ENCODE data around the gene NINL. TPM values are rescaled to one million over a fixed set of nuclear protein-coding genes. Genes with fewer than 3 reads are reported as not detected.

The NINL gene
- total and polyA plus RNA-seq, 2 of the 4 experiments (the other 2 are of a cell fraction) = 3.0 to 10.4 TPM

DNA sequence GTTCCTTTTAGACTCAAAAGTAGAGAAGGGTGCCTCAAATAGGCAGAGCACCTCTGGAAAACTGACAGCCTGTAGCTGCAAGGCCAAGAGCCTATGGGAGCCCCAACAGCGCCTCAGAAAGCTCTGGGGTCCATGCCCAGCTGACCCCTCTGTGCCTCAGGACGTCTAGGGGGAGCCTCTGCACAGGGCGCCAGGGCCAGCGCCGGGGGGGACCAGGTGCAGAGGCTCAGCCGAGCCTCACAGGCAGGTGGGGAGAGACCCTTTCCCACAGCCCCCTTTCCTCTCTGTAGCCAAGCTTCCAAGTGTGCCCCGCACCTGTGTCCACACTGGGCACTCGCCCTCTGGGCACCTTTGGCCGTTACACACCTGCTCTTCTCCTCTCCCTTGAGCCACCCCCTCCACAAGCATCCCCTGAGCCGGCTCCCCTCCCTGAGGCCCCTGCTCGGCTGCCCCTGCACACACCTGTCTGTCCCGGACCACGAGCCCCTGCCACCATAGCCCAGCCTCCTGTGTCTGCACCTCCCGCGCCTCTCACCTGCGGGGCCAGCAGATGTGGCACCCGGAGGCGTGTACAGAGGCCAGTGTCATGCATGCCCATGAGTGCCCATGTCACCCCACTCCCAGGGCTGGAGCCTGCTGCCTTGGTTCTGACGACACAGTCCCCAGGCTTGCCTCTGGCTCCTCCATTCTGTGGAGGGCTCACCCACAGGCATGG lies 124.6 kb downstream of the NINL start:
- DNase-seq = no peak
- no peak overlapping the region for H3K4me2 ChIP-seq (ENCODE audit: low read depth, low read length)
- H2BK15ac ChIP-seq (ENCODE audit: low read depth, low read length) = no peak overlapping the region
- TF ChIP-seq, protein P1, sequence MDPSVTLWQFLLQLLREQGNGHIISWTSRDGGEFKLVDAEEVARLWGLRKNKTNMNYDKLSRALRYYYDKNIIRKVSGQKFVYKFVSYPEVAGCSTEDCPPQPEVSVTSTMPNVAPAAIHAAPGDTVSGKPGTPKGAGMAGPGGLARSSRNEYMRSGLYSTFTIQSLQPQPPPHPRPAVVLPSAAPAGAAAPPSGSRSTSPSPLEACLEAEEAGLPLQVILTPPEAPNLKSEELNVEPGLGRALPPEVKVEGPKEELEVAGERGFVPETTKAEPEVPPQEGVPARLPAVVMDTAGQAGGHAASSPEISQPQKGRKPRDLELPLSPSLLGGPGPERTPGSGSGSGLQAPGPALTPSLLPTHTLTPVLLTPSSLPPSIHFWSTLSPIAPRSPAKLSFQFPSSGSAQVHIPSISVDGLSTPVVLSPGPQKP (IDR thresholded peaks at IDR 0.05; ENCODE audit: borderline replicate concordance, low read depth, low read length) = no peak
- TF ChIP-seq BHLHE40 (IDR thresholded peaks at IDR 0.05; ENCODE audit: low read depth, low read length) (no peak), CEBPB (IDR thresholded peaks at IDR 0.05; ENCODE audit: low read depth, low read length) (no peak), RFX5 (IDR thresholded peaks at IDR 0.05; ENCODE audit: low read depth, low read length) (no peak), FOS (IDR thresholded peaks at IDR 0.05; ENCODE audit: low read depth, low read length) (no peak), MAZ (IDR thresholded peaks at IDR 0.05; ENCODE audit: borderline replicate concordance, low read depth, low read length) (no peak), SMC3 (IDR thresholded peaks at IDR 0.05; ENCODE audit: low read depth, low read length) (no peak), CHD1 (IDR thresholded peaks at IDR 0.05; ENCODE audit: low read depth, low read length) (no peak), MAFK (IDR thresholded peaks at IDR 0.05; ENCODE audit: low read depth, low read length) (no peak), POLR2A (IDR thresholded peaks at IDR 0.05; ENCODE audit: low read depth, low read length) (no peak), RAD21 (IDR thresholded peaks at IDR 0.05; ENCODE audit: low read length) (no peak), NFE2L2 (IDR thresholded peaks at IDR 0.05; ENCODE audit: low read depth, low read length) (no peak), RCOR1 (IDR thresholded peaks at IDR 0.05; ENCODE audit: insufficient replicate concordance, low read length) (no peak), MXI1 (IDR thresholded peaks at IDR 0.05; ENCODE audit: borderline replicate concordance, low read depth, low read length) (no peak)
- TF ChIP-seq, protein P2, sequence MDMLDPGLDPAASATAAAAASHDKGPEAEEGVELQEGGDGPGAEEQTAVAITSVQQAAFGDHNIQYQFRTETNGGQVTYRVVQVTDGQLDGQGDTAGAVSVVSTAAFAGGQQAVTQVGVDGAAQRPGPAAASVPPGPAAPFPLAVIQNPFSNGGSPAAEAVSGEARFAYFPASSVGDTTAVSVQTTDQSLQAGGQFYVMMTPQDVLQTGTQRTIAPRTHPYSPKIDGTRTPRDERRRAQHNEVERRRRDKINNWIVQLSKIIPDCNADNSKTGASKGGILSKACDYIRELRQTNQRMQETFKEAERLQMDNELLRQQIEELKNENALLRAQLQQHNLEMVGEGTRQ (IDR thresholded peaks at IDR 0.05; ENCODE audit: low read depth, low read length) = no peak
- TF ChIP-seq, protein P3, sequence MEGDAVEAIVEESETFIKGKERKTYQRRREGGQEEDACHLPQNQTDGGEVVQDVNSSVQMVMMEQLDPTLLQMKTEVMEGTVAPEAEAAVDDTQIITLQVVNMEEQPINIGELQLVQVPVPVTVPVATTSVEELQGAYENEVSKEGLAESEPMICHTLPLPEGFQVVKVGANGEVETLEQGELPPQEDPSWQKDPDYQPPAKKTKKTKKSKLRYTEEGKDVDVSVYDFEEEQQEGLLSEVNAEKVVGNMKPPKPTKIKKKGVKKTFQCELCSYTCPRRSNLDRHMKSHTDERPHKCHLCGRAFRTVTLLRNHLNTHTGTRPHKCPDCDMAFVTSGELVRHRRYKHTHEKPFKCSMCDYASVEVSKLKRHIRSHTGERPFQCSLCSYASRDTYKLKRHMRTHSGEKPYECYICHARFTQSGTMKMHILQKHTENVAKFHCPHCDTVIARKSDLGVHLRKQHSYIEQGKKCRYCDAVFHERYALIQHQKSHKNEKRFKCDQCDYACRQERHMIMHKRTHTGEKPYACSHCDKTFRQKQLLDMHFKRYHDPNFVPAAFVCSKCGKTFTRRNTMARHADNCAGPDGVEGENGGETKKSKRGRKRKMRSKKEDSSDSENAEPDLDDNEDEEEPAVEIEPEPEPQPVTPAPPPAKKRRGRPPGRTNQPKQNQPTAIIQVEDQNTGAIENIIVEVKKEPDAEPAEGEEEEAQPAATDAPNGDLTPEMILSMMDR (conservative IDR thresholded peaks at IDR 0.05; ENCODE audit: low read depth, low read length) = no peak
- WGBS, 2 experiments (ENCODE audit: extremely low coverage in 2 of 2, insufficient read length in 1 of 2) = 92% methylated on average over 7 of the region's 19 CpGs; no CpG with 5 or more reads in 1 of the 2 experiments
- H3K9me3 ChIP-seq (ENCODE audit: control insufficient read depth, insufficient read depth, low read length) = no peaks in the 10 kb centered on the region
- H3K27me3 ChIP-seq (ENCODE audit: control insufficient read depth, insufficient read depth, low read length) = no peaks in the 10 kb centered on the region
- no peak overlapping the region for H2BK120ac ChIP-seq (ENCODE audit: low read depth, low read length)
- H3K4me1 ChIP-seq (ENCODE audit: control insufficient read depth, insufficient read depth, low read length) = no peaks in the 10 kb centered on the region
- no peak overlapping the region for H4K5ac ChIP-seq (ENCODE audit: low read depth, low read length)
- no peaks in the 10 kb centered on the region for H4K20me1 ChIP-seq (ENCODE audit: insufficient read depth, low read length)
- H2BK20ac ChIP-seq (ENCODE audit: low read depth, low read length) = no peak overlapping the region
- no peak for ATAC-seq (ENCODE audit: low read depth)
- H2BK5ac ChIP-seq (ENCODE audit: low read depth, low read length, poor library complexity, severe bottlenecking) = no peak overlapping the region
- no peak overlapping the region for H3K23ac ChIP-seq (ENCODE audit: low read depth, low read length)
- in situ Hi-C loops (cut with MboI; ENCODE audit: low sequenced_read_pairs) = no loop called here
- ChIA-PET POLR2A (ENCODE audit: unreplicated experiment) (no interaction called here), CTCF (no interaction called here)
- H3K4ac ChIP-seq (ENCODE audit: low read depth, low read length) = no peak overlapping the region
- no peak overlapping the region for H4K91ac ChIP-seq (ENCODE audit: insufficient read depth, low read depth, low read length)
- H3K9me1 ChIP-seq (ENCODE audit: insufficient read depth, low read length) = no peaks in the 10 kb centered on the region; the same call in 1 of the 2 replicates
- H3K27ac ChIP-seq (ENCODE audit: insufficient read depth, low read length) = no peak overlapping the region
- H2AK9ac ChIP-seq (replicated peaks; ENCODE audit: low read depth, low read length, poor library complexity) = no peak overlapping the region
- no peak overlapping the region for H2AFZ ChIP-seq (replicated peaks; ENCODE audit: low read length, poor library complexity)
- intact Hi-C loops (cut with micrococcal nuclease) = no loop called here
- H4K8ac ChIP-seq (ENCODE audit: low read depth in 2 of 2, low read length in 2 of 2) = no peak overlapping the region
- H3K36me3 ChIP-seq (ENCODE audit: control insufficient read depth, insufficient read depth, low read length) = peaks cover 27% of the 10 kb centered on the region
- no peak overlapping the region for H3K4me3 ChIP-seq (ENCODE audit: insufficient read depth, low read depth, low read length)
- no peak overlapping the region for H3K14ac ChIP-seq (replicated peaks; ENCODE audit: low read depth, low read length)
- no TSS peak for BruUV-seq (replicated peaks)
- H3K18ac ChIP-seq (ENCODE audit: low read depth, low read length) = no peak overlapping the region
- no peak overlapping the region for H3K56ac ChIP-seq (ENCODE audit: extremely low read depth, insufficient read depth, low read length)
- no peak overlapping the region for H2AK5ac ChIP-seq (ENCODE audit: low read depth, low read length)
- H3K9ac ChIP-seq (ENCODE audit: low read depth, low read length) = no peak overlapping the region
- dilution Hi-C loops (cut with HindIII; ENCODE audit: low sequenced_read_pairs, unreplicated experiment) = no loop called here
- no peaks in the 10 kb centered on the region for H3K79me1 ChIP-seq (ENCODE audit: low read depth in 1 of 2, low read length in 2 of 2)
